Measurements from ENCODE around the gene PTPRT. TPM values are rescaled to one million over a fixed set of nuclear protein-coding genes. Genes with fewer than 3 reads are reported as not detected.

The PTPRT gene
- total RNA-seq, 1 donor, result not detected

DNA sequence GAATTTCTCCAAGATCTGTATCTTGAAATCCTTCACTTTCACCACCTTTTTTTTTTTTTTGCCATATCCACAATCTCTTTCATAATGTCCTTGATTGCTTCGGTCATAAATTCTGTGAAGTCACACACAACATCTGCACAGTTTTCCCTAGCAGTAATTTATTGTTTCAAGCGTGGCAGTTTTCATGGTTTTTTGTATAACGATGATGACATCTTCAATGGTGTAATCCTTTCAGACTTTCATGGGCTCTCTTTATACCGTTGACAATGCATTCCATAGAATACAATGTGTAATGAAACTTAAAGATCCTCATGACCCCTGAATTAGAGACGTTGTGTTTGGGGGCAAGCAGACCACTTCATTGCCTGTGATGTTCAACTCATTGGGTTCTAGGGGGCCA lies 693.1 kb downstream of the PTPRT start:
- H3K4me3 ChIP-seq (ENCODE audit: low read depth, low read length), result no peak overlapping the region
- no peak for DNase-seq (ENCODE audit: low read depth)
- TF ChIP-seq, protein P1, sequence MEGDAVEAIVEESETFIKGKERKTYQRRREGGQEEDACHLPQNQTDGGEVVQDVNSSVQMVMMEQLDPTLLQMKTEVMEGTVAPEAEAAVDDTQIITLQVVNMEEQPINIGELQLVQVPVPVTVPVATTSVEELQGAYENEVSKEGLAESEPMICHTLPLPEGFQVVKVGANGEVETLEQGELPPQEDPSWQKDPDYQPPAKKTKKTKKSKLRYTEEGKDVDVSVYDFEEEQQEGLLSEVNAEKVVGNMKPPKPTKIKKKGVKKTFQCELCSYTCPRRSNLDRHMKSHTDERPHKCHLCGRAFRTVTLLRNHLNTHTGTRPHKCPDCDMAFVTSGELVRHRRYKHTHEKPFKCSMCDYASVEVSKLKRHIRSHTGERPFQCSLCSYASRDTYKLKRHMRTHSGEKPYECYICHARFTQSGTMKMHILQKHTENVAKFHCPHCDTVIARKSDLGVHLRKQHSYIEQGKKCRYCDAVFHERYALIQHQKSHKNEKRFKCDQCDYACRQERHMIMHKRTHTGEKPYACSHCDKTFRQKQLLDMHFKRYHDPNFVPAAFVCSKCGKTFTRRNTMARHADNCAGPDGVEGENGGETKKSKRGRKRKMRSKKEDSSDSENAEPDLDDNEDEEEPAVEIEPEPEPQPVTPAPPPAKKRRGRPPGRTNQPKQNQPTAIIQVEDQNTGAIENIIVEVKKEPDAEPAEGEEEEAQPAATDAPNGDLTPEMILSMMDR (IDR thresholded peaks at IDR 0.05; ENCODE audit: insufficient read depth, low read depth, low read length), result no peak

- TF ChIP-seq, protein P1 (IDR thresholded peaks at IDR 0.05; ENCODE audit: insufficient read depth, low read depth, low read length), result no peak
- no peak for DNase-seq (ENCODE audit: low read depth)
- no peak overlapping the region for H3K4me3 ChIP-seq (ENCODE audit: low read depth, low read length)
These were observed 695.4 kb downstream of the PTPRT start for GRCh38 chr20:42494290-42494689.

DNA sequence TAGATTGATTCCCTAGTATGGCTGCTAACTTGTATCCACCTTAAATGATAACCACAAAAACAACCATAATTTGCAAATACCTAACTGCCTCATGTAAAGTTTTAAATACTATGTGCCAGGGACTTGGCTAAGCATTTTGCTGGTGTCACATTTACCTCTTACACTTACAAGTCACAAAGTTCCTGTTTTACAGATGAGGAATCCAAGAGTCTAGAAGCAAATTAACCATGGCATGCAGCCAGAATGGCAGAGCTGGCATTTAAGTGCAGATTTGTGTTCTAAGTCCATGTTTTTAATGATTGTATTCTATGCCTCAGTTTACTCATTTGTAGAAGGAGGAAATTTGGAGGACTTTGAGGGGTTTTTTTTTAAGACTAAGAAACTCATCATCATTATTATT lies 696.7 kb downstream of the PTPRT start:
- no peak overlapping the region for H3K4me3 ChIP-seq (ENCODE audit: low read depth, low read length)
- DNase-seq (ENCODE audit: low read depth), result no peak
- TF ChIP-seq, protein P1 (IDR thresholded peaks at IDR 0.05; ENCODE audit: insufficient read depth, low read depth, low read length), result no peak

DNA sequence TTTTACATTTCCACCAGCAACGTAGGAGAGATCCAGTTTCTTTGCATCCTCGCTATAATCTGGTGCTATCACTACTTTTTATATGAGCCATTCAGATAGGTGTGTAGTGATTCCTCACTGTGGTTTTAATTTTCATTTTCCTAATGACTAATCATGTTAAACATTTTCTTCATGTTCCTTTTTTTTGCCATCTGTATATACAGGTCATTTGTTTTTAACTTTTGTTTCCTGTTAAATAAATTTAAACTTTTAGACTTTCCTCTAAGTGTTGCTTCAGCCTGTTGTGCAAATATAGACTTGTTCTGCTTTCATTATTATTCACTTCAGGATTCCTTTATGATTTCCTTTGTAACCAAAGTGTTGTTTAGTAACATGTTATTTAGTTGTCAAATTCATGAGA lies 697.4 kb downstream of the PTPRT start:
- no peak overlapping the region for H3K4me3 ChIP-seq (ENCODE audit: low read depth, low read length)
- DNase-seq (ENCODE audit: low read depth), result no peak
- TF ChIP-seq, protein P1 (IDR thresholded peaks at IDR 0.05; ENCODE audit: insufficient read depth, low read depth, low read length), result no peak

GRCh38 chr20:42485556-42485955 lies 704.1 kb downstream of the PTPRT start:
- no peak for DNase-seq (ENCODE audit: low read depth)
- TF ChIP-seq, protein P1 (IDR thresholded peaks at IDR 0.05; ENCODE audit: insufficient read depth, low read depth, low read length), result no peak
- no peak overlapping the region for H3K4me3 ChIP-seq (ENCODE audit: low read depth, low read length)

DNA sequence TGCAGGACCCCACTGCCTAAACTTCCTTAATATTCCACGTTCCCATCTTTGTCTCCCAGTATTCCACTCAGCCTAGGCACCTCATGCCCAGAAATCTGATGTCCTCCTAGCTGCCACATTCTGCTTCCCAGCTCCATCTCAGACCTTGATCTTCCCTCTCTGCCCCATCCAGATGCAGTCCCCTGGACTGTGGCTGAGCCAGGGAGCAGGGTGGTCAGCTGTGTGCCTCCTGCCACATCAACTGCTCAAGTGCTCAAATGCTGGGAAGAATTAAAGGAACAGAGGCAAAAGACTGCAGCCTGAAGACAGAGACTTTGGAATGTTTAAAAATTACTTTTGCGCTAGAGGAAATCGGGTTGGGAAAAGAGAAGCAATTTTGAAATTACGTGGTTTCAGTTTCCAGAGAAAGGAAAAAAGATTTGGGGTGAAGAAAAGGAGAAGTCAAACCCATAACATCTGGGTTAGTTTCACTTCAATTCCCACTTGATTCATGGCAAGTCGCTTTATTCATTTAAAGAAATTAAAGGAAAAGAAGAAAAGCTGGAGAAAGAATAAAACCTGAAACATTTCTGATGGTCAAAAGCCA lies 704.8 kb downstream of the PTPRT start:
- no peak for DNase-seq (ENCODE audit: low read depth)
- TF ChIP-seq, protein P1 (IDR thresholded peaks at IDR 0.05; ENCODE audit: insufficient read depth, low read depth, low read length), result no peak

DNA sequence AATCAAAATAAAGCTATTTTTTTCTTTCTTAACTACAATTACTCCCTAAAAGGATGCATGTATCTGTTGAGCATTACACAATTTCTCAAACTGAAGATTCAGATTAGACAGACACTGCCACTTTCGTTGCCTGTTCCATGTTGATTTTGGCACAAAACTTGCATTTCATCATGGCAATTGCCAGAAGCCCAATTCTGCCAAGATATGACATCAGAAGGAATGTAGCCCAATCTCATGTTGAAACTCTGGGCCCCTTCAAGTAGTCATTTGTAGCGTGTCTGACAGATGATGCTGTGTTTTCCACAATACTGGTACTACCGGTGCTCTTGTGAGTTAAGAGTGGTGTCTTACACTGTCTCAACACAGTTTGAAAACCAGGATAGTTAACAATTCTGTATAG lies 705.4 kb downstream of the PTPRT start:
- no peak for DNase-seq (ENCODE audit: low read depth)
- TF ChIP-seq, protein P1 (IDR thresholded peaks at IDR 0.05; ENCODE audit: insufficient read depth, low read depth, low read length), result no peak
- H3K4me3 ChIP-seq (ENCODE audit: low read depth, low read length), result no peak overlapping the region

More for the DNA sequence above, 704.8 kb downstream of the PTPRT start:
- H3K4me3 ChIP-seq (ENCODE audit: low read depth, low read length), result no peak overlapping the region
